ELR (cell line): ENCODE data around the gene HHIP.
A peak's percentile ranks its signal among the peaks of the same experiment; 100 is the strongest.

Source experiments
- DNase-seq: peaks from one replicate; pipeline ENCODE4 v3.0.0-alpha.2; 2015; ENCODE audit warnings: low read depth

Gene HHIP, protein sequence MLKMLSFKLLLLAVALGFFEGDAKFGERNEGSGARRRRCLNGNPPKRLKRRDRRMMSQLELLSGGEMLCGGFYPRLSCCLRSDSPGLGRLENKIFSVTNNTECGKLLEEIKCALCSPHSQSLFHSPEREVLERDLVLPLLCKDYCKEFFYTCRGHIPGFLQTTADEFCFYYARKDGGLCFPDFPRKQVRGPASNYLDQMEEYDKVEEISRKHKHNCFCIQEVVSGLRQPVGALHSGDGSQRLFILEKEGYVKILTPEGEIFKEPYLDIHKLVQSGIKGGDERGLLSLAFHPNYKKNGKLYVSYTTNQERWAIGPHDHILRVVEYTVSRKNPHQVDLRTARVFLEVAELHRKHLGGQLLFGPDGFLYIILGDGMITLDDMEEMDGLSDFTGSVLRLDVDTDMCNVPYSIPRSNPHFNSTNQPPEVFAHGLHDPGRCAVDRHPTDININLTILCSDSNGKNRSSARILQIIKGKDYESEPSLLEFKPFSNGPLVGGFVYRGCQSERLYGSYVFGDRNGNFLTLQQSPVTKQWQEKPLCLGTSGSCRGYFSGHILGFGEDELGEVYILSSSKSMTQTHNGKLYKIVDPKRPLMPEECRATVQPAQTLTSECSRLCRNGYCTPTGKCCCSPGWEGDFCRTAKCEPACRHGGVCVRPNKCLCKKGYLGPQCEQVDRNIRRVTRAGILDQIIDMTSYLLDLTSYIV

DNA sequence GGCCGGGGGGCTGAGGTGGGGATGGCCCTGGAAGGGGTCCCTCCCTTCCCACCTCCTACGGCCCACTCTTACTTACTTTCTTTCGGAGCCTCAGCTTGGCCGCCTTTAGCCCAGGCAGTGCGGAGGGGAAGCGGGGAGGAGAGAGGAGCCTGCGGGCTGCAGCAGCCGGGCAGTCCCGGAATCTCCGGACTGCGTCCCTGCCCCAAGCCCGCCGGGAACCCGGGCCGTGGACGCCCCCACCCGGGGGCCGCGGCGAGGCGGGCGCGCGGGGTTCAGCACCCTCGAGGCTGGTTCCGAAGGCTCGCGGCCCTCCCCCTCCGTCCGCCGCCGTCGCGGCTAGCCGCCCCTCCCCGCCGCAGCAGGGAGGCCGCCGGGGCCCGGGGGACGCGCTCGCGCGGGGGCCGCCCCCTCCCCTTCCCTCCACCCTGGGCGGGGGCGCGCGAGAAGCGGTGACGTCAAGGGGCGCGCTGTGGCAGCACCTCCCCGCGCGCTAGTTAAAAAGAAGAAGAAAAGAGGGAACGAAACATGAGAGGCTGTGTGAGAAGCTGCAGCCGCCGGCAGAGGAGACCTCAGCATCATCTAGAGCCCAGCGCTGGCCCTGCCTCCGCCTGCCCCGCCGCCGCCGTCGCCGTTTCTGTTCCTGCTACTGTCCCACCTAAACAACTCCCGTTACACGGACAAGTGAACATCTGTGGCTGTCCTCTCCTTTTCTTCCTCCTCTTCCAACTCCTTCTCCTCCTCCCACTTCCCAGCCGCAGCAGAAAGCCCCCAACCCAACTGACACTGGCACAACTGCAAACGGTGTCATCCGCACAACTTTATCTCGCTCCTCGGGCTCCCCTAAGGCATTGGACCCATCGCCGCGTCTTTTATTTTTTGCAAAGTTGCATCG lies at the start of gene HHIP:
Gene HHIP, plus strand, starts transcription at position 526 of the 892 bp plus-strand sequence. CDS start 520 bp downstream, outside the sequence.
- peak; percentile 61 for DNase-seq

DNA sequence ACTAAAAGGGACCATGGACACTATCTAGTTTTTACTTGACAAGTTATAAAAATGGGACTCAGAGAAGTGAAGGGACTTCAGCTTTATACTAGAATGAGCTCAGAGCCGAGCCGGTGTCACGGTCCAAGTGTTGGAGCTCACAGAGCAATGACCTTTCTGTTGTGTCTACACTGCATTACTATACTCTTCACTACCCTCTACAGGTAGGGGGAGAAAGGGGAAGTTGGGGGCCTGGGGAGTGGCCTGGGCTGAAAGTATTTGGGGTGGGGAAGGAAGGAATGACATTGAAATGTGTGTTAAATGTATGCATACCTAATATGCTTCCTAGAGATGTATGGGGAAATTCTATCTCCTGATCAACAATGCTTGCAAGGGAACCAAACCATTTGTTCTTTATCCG lies 48.8 kb upstream of the HHIP start:
- DNase-seq = no peak

DNA sequence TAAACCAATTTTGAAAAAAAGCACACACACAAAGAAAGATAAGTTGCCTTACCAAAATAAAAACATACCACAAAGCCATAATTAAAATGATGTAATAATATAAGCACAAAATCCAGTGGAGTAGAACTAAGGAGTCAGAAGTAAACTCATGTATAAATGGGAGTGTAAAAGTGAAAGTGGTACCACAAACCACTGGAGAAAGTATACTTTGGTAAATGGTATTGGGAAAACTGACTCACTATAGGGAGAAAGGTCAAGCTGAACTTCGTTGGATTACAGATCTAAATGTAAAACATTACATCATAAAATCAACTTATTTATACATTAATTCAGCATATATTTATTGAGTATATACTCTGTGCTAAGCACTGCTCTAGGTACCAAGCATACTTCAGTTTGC lies 46.3 kb upstream of the HHIP start:
- peak; percentile 10 for DNase-seq

DNA sequence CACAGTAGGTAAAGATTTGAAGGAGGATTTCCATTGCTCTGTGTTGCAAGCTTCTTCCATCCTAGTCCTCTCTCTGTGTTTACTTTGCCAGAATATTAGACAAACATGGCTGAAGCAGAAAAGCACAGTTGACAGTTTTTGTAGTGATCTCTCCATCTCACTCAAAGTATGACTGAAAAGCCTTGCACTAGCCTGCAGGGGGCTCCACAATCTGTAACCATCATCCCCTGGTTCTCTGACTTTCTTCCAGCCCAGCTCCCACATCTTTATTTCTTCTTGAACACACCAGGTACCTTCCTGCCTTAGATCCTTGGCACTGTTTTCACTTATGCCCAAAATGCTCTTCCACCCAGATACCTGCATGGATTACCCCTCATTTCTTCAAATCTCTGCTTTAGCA lies 34.1 kb upstream of the HHIP start:
- peak; percentile 47 for DNase-seq

DNA sequence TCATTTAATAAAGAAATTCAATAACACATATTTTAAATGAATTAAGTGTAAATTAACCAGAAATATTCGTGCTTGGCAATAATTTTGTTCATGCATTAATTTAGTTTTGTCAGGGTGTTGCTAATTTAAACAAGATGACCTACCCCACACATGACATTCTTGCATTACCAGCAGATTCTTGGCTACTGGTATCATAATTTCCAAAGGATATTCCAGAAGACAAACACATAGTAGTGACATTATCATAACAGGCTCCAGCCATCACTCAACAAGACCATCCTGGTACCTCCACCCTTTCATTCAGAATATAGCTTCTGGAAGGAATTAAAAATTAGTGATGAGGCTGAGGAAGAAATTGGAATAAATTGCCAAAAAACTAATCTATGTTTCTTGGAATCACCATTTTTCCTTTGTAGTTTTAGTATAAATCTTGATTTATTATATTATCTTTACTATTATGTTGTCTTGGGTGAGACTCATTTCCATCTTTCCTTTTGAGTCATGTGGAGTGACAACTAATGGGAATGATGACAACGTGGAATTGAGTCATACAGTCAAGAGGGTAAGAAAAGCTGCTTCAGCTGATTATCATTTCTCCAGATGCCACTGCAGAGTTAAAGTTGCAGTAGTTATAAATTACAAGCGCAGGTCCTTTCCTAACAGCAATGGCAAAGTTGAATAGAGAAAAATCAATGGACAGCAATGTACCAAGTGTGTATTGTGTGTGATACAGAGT lies 30.9 kb upstream of the HHIP start:
- DNase-seq = peak; percentile 60

DNA sequence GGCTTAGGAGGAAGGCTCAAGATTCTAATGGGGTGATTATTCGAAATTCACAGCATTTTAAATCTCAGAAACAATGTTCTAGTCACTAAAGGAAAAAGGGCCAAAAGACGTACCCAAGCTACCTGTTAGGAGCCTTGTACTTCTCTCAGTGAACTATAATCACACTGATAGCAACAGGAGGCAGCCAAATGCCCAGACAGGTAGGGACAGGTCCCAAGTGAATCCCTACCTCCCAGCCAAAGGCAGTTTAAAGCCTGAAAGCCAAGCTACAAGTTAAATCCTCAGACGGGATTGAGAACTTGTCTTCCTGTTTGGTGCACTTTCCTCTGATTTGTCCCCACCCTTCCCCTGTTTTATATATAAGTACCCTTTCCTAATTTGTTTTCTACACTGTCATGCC lies 24.3 kb upstream of the HHIP start:
- no peak for DNase-seq

DNA sequence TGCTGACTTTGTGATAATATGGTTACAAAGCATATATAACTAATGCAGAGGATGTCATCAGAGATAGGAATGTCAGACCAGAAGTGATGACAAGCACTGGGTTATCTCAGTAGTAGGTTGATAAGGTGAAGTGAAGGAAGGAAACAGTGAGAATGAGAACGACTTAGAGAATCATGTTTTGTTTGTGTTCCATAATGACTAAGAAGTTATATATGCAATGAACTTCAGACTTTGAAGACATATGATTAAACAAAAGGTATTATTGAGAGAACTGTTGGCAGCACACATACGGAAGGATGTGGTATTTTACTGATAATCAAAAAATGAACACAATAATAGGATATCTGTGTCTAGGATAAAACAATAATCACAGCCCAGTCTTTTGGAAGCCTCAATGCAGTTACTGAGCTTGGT lies 18.3 kb upstream of the HHIP start:
- DNase-seq = peak; percentile 70

DNA sequence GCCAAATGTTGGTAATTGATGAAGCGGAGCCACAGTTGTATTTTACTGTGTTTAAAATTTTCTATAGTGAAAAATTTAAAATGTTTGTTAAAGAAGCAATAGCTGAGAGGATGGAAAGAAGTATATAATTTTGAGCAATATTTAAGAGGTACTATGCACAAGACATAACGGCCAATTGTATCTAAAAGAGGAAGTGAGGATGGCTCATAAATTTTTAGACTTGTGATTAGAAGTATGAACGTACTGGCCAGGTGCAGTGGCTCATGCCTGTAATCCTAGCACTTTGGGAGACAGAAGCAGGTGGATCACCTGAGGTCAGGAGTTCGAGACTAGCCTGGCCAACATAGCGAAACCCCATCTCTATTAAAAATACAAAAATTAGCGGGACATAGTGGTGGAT lies 12.7 kb upstream of the HHIP start:
- DNase-seq = no peak

DNA sequence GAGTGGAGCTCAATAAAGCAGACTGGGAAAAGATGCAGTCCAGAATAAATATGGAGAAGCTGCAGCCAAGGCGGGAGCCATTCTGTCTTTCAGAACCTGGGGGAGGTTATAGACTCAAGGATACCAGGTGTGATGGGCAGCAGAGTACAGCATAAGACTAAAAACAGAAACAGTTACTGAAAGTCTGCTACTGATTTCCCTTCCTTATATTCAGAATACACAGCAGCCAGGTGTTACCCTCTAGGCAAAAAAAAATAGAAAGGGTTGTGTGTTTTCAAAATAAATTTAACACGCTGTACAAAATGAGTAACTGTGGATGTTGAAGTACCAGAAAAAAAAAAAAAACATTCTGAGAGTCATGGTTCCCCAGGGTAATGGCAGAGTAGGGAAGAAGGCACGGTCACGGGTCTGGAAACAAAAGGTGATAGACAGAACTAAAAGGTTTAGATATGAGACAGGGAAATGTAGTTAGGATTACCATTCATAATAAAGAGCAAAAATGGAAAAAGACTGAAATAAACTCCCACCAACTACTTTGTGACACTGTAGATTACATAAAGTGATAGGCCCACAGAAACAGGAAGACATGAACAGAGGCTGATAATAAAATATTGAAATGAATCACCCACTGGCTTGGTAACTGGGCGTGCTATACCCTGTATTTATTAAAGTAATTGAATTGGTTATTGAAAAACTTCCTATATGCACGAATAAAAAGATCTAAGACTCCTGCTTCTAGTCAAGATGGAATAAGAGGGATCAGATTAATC lies 10.8 kb upstream of the HHIP start:
- DNase-seq = no peak

DNA sequence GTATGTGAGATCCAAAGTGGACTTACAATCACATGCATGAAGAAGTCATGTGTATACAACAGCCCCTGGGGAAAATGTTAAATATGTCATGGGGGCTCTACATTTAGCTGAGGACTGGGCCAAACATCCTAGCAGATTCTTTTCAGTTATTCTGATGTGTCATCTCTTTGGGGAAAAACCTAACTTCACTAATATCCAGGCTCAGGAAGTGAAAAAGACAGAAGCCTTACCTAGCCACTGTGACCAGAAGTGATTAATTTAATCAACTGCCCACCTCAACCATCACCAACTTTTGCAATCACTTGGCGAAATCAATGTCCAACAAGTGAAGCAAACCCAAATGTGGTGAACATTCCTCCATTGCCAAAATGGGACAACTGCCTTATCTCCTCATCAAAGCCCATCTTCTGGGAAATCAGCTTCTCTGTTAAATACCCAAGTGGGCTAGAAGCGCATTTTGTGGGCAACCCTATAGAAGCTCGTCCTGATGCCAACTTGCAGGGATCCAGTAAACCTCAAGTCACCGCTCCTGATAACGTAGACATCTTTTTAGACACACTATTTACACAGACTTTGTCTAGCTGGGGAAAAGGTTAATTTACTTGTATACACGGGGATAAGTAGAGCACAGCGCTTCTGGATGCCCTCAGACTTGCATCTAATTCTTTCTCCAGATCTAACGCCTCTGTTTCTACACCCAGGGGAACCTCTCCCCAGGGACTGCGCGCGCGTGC lies 1.4 kb upstream of the HHIP start:
- no peak for DNase-seq

DNA sequence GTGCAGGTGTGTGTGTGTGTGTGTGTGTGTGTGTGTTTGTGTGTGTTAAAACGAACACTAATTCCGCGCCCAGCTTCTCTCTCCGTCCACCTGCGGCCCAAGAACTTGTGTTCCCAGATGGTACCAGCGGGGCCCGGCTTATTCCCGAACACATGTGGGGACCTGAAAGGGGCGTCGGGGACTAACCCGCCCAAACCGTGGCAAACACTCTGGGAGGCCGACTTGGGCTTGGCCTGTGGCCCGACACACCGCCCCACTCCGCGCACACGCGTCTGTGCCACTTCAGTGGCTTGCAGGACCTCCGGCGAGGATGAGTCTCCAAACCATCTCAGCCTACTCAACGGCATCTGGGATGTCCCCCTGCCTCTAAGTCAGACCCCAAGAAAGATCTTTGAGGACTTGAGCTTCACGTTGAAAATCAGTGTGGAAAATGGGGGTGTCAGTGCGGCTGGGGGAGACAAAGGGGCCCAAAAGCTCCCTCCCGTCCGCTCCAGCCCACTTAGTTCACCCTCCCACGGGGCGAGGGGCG lies 790 bp upstream of the HHIP start:
- DNase-seq = no peak

DNA sequence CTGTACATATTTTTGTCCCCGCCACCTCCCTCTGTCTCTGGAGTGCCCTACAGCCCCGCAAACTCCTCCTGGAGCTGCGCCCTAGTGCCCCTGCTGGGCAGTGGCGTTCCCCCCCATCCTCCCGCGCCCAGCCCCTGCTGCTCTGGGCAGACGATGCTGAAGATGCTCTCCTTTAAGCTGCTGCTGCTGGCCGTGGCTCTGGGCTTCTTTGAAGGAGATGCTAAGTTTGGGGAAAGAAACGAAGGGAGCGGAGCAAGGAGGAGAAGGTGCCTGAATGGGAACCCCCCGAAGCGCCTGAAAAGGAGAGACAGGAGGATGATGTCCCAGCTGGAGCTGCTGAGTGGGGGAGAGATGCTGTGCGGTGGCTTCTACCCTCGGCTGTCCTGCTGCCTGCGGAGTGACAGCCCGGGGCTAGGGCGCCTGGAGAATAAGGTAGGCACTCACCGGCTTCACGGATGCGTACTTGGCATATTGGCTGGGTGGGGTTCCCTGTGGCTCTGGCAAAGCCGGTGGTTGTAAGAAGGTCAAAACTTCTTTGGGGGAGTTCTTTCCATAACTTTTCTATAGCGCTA lies 653 bp downstream of the HHIP start:
- DNase-seq = peak; percentile 56

DNA sequence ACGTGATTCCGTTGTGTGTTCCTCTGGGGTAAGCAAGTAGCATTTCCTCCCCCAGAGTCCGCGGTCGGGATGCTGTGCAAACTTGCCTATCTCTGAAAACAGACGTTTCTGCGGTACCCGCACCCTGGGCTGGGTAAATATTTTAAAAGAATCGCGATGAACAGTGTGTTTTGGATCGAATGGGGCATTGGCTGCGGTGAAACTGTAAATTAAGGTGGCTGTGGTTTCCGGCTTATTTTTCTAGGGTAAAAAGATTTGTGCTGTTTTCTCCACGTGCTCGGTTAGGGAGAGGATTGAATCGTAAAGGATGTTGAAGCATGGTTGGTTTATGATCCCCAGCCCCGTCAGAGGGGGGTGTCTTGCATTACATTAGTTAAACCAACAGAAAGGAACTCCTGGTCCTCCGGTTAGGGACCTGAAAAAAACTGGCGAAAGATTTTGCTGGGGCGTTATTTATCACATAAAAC lies 1.2 kb downstream of the HHIP start:
- peak; percentile 45 for DNase-seq

DNA sequence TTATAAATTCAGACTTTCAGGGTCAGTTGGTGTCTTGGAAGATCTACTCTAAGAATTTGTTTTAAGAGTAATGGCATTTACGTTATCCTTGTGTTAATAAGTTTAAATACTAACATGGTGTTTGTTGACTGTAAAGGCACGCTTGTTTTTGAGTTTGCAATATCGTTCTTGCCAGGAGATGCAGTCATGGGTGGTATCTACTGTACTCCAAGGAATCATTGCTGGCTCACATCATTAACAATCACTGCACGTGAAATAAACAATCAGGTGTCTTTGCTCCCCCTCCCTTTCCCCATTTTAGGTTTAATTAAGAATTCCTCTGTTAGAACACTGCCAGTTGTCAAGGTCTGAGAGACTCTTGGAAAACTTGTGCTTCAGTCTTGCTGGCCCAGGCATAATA lies 1.6 kb downstream of the HHIP start:
- DNase-seq = no peak

DNA sequence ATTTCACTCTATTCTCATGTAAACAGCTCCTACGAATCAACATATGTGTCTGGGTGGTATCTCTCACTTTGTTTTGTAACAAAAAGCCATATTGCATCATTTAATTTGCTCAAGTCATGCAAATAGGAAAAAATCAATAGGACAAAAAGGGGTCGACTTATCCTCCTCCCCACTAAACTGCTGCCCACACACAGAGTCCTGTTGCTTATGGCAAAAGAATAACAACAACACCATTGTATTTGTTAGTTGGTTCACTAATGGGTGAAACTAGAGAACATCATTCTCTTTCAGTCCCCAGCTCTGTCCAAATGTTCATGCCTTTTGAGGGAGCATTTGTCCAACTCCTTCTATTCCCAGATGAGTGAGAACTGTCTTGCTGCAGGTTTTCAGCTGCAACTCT lies 2.1 kb downstream of the HHIP start:
- DNase-seq = no peak

DNA sequence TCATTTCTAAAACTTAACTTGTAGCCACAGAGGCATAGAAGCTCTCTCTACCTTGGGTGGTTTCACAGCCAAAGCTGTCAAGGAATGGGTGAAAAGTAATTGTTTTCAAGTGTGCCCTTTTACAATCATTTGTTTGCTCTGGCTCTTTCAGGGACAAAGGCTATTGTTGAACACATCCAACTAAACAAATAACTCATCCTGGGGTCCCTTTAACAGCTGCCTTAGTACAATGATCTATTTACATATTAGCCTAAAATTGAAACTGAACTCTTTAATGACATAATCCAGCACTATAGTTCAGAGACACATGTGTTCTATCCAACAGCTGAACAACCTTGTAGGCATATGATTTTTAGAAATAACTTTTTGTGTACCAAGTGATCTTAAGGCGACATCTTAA lies 3.7 kb downstream of the HHIP start:
- DNase-seq = no peak

DNA sequence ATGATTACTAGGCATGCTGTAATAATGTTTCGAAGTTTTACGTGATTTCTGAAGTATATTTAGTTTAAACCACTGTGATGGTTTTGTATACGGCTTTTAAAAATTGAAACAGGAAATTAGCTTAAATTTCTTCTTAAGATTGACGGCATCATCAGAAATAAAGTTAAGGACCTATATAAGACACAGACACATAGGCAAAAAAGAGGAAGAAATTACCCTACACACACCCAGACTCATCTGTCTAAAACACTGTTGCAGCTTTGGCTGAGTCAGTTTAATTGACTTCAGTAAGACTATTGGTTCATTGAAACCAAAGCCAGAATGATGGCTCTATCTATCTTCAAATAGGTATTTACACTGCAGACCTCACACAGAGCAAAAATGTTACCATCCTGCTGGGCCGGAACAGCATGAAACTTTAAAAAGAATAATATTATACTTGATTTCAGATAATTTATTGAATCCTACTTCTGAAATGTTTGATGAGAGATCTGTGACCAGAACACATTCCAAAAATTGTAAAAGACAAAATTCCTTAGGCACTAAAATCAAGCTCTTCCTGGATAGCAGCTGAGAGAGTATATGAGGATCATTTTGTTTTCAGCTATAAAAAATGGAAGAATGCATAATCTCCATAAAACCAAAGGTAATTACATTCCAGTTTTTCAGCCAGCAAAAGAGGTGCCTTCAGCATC lies 4.5 kb downstream of the HHIP start:
- DNase-seq = no peak

DNA sequence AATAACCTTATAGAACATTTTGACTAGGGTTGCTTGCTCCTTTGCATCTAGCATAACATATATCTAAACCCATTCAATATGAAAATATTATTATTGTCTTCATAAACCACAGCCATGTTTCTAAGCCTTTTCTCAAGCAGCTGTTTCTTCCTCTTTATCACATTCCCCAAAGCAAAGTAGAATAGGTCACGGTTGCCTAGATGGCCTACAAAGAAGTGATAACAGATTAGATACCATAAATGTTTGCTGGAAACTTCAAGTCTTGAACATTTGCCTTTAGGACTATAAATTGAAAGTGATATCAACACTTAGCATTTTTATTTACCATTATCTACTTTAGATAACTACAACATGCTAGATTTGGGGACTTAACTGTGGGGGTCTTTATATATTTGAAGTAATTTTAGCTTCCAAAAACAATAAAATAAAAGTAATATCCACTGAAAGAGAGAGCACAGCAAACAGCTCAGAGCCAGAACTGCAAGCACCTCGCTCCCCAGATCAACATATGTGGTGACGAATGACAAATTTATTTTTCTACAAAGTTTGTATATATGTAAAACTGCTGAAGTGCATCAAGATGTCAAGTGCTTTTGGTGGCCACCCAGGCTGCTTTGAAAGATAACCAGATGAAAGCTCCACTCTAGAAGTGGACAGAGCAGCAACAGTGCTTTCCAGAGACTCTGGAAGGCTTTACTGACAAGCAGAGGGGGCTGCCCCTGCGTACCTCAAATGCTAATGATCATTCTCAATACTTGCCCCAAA lies 8.0 kb downstream of the HHIP start:
- DNase-seq = no peak
